Kidney epithelial cell (primary cell): ENCODE measurements around the gene TEX28. TPM values are rescaled to one million over a fixed set of nuclear protein-coding genes. Genes with fewer than 3 reads are reported as not detected.

Experiments used
- DNase-seq: peaks from one replicate; pipeline ENCODE4 v3.0.0-alpha.2; 2010; ENCODE audit warnings: low read depth
- H3K27me3 ChIP-seq: 2 replicates; pipeline ENCODE4 v1.6.0; 2011; ENCODE audit warnings: low read length; ENCODE audit not compliant: control insufficient read depth, insufficient read depth
- H3K36me3 ChIP-seq: 2 replicates; pipeline ENCODE4 v1.5.1; 2011; ENCODE audit warnings: low read length; ENCODE audit not compliant: control insufficient read depth, insufficient read depth
- H3K4me3 ChIP-seq: 2 replicates; pipeline ENCODE4 v1.5.1; 2011; ENCODE audit warnings: low read depth, mild to moderate bottlenecking, control low read depth, low read length
- CTCF ChIP-seq: IDR thresholded peaks from 2 replicates; pipeline ENCODE4 v1.5.1; 2011; ENCODE audit warnings: mild to moderate bottlenecking, moderate library complexity, low read length, control low read depth, inconsistent platforms; ENCODE audit not compliant: insufficient read depth, poor library complexity, severe bottlenecking
- total RNA-seq: library from RNA; depleted of rRNA; stranded (reverse); fragments of >200 nt; gene quantifications from 2 replicates; pipeline ENCODE4 v1.2.3, GENCODE V29; 2015

Gene TEX28
- total RNA-seq, 1 donor from 2014 or later, result not detected

GRCh38 chrX:154333116-154333515 is 38.2 kb upstream of the TEX28 start:
- DNase-seq, result no peak
- no peaks in the 10 kb centered on the region for H3K27me3 ChIP-seq
- no peaks in the 10 kb centered on the region for H3K36me3 ChIP-seq
- no peak overlapping the region for H3K4me3 ChIP-seq
- TF ChIP-seq CTCF, result no peak

DNA sequence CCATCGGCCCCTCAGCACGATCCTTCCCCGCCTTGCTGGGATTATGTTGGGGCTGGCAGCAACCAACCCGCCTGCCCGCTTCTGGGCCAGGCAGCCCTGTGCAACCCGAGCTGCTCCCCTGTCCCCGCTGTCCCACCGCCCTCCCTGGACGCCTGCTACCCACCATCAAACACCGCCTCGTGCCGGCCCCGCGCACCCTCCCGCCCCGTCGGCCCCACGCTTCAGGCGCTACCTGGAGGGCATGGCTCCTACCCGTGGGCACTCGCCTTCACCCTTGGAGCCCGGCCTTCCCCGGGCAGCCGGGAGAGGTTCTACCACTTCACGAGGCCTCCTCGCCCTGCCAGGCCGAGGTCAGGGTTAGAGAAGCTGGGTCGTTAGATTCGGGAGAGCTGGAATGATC is 37.6 kb upstream of the TEX28 start:
- no peak for TF ChIP-seq CTCF
- Histone ChIP-seq H3K36me3 (no peaks in the 10 kb centered on the region), H3K4me3 (no peak overlapping the region), H3K27me3 (no peaks in the 10 kb centered on the region)
- DNase-seq, result no peak

- no peaks in the 10 kb centered on the region for H3K27me3 ChIP-seq
- H3K36me3 ChIP-seq, result no peaks in the 10 kb centered on the region
- no peak for DNase-seq
- no peak overlapping the region for H3K4me3 ChIP-seq
- TF ChIP-seq CTCF, result no peak
These were observed 34.4 kb upstream of the TEX28 start for GRCh38 chrX:154329294-154329693.

DNA sequence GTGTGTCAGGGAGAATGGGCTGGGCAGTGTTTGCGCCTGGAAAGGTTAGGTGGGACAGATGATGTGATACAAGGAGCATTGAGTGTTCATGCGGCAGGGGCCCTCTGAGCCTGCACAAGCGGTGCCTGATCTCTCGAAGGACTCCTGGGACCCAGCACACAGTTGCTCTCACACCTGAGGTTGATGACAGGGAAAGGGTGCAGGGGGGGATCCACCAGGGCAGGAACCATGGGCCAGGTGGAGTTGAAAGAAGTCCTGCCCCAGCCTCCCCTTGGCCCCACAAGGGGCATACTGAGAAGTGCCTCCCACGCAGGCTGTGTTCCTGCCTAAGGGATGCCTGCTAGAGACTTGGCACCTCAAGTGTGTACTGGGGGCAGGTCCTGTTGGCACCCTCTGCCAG is 33.7 kb upstream of the TEX28 start:
- no peak for TF ChIP-seq CTCF
- Histone ChIP-seq H3K36me3 (no peaks in the 10 kb centered on the region), H3K4me3 (no peak overlapping the region), H3K27me3 (peaks cover 2% of the 10 kb centered on the region)
- no peak for DNase-seq

- DNase-seq, result no peak
- Histone ChIP-seq H3K36me3 (no peaks in the 10 kb centered on the region), H3K27me3 (peaks cover 3% of the 10 kb centered on the region), H3K4me3 (no peak overlapping the region)
- TF ChIP-seq CTCF, result no peak
These were observed 32.3 kb upstream of the TEX28 start for GRCh38 chrX:154327038-154327820.

- Histone ChIP-seq H3K4me3 (no peak overlapping the region), H3K36me3 (no peaks in the 10 kb centered on the region), H3K27me3 (peaks cover 5% of the 10 kb centered on the region)
- no peak for DNase-seq
- no peak for TF ChIP-seq CTCF
These were observed 30.6 kb upstream of the TEX28 start for GRCh38 chrX:154325541-154325940.
